Keratinocyte (primary cell): ENCODE measurements around the gene STON2.

Experiments
- EZH2 ChIP-seq: IDR thresholded peaks from one replicate; pipeline ENCODE4 v1.6.1; 2012; ENCODE audit warnings: inconsistent platforms, mild to moderate bottlenecking, low read length, moderate library complexity
- TF ChIP-seq, protein P1 (sequence below), 3 experiments: IDR thresholded peaks in 1 of 3; conservative IDR thresholded peaks in 1 of 3; optimal IDR thresholded peaks in 1 of 3; 2 replicates in 2 of 3; 3 replicates in 1 of 3; pipeline versions ENCODE3 to v1.5.1; 2011; ENCODE audit warnings: low read length in 3 of 3, mild to moderate bottlenecking in 3 of 3, moderate library complexity in 2 of 3, control low read depth in 1 of 3, inconsistent platforms in 1 of 3; ENCODE audit not compliant: insufficient read depth in 2 of 3; ENCODE audit errors: extremely low read depth in 1 of 3

DNA sequence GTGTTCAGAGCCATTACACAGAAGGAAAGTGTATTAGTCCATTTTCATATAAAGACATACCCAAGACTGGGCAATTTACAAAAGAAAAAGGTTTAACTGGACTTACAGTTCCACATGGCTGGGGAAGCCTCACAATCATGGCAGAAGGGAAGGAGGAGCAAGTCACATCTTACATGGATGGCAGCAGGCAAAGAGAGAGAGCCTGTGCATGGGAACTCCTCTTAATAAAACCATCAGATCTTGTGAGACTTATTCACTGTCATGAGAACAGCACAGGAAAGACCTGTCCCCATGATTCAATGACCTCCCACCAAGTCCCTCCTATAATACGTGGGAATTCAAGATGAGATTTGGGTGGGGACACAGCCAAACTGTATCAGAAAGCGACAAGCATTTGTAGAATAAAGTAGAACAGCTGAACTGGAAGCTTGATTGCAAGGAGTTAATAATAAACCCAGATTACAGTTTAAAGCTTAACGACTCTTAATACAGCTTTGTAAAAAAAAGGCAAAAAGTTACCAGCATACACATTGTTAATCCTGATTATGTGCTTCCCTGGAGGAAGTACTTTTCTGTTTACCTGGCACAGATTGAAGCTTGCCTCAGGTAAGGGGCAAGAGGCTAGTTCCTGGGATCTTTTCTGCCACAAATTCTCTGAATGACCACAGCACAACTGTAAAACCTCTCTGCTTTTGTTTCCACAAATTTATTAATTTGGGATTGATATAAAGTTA lies 18.1 kb upstream of the STON2 start:
- TF ChIP-seq, protein P1, sequence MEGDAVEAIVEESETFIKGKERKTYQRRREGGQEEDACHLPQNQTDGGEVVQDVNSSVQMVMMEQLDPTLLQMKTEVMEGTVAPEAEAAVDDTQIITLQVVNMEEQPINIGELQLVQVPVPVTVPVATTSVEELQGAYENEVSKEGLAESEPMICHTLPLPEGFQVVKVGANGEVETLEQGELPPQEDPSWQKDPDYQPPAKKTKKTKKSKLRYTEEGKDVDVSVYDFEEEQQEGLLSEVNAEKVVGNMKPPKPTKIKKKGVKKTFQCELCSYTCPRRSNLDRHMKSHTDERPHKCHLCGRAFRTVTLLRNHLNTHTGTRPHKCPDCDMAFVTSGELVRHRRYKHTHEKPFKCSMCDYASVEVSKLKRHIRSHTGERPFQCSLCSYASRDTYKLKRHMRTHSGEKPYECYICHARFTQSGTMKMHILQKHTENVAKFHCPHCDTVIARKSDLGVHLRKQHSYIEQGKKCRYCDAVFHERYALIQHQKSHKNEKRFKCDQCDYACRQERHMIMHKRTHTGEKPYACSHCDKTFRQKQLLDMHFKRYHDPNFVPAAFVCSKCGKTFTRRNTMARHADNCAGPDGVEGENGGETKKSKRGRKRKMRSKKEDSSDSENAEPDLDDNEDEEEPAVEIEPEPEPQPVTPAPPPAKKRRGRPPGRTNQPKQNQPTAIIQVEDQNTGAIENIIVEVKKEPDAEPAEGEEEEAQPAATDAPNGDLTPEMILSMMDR (optimal IDR thresholded peaks at IDR 0.05 in 1 of 3, IDR thresholded peaks at IDR 0.05 in 1 of 3, conservative IDR thresholded peaks at IDR 0.05 in 1 of 3; ENCODE audit: extremely low read depth in 1 of 3, insufficient read depth in 2 of 3, low read length in 3 of 3), result no peak
- TF ChIP-seq EZH2, result no peak
